Mesenchymal stem cell (in vitro differentiated cells and primary cell): ENCODE results near the gene GLTP.
A peak's percentile ranks its signal among the peaks of the same experiment; 100 is the strongest.

Source experiments
- DNase-seq: peaks from one replicate; pipeline ENCODE4 v3.0.0-alpha.2; 2013
- H2AFZ ChIP-seq: one replicate; pipeline ENCODE4 v1.6.1; 2013; ENCODE audit warnings: low read depth, mild to moderate bottlenecking, control low read depth, inconsistent platforms, low read length, moderate library complexity
- H2AK5ac ChIP-seq: 2 replicates; pipeline ENCODE4 v1.6.1; 2013; ENCODE audit warnings: low read length, moderate library complexity, mild to moderate bottlenecking, inconsistent platforms; ENCODE audit not compliant: severe bottlenecking
- H2BK120ac ChIP-seq: one replicate; pipeline ENCODE4 v1.6.1; 2013; ENCODE audit warnings: low read depth, mild to moderate bottlenecking, inconsistent platforms, low read length, moderate library complexity
- H2BK12ac ChIP-seq, 2 experiments: one replicate each; pipeline ENCODE4 v1.6.1; 2013; ENCODE audit warnings: inconsistent platforms in 2 of 2, low read length in 2 of 2, mild to moderate bottlenecking in 2 of 2, moderate library complexity in 2 of 2, control low read depth in 1 of 2
- H2BK15ac ChIP-seq: one replicate; pipeline ENCODE4 v1.6.1; 2013; ENCODE audit warnings: mild to moderate bottlenecking, low read depth, inconsistent platforms; ENCODE audit not compliant: poor library complexity, severe bottlenecking
- H2BK5ac ChIP-seq: 2 replicates; pipeline ENCODE4 v1.6.1; 2013; ENCODE audit warnings: low read depth, mild to moderate bottlenecking, low read length, control low read depth, inconsistent platforms; ENCODE audit not compliant: poor library complexity, severe bottlenecking
- H3K14ac ChIP-seq, 2 experiments: one replicate each; pipeline ENCODE4 v1.6.1; 2013; ENCODE audit warnings: inconsistent platforms in 2 of 2, low read length in 2 of 2, control low read depth in 1 of 2, mild to moderate bottlenecking in 1 of 2, moderate library complexity in 1 of 2
- H3K18ac ChIP-seq, 2 experiments: one replicate each; pipeline ENCODE4 v1.6.1; 2013; ENCODE audit warnings: inconsistent platforms in 2 of 2, low read length in 2 of 2, control low read depth in 1 of 2, low read depth in 1 of 2, mild to moderate bottlenecking in 1 of 2
- H3K23ac ChIP-seq, 2 experiments: one replicate each; pipeline ENCODE4 v1.6.1; 2013; ENCODE audit warnings: inconsistent platforms in 2 of 2, low read length in 2 of 2, mild to moderate bottlenecking in 2 of 2, moderate library complexity in 2 of 2, control low read depth in 1 of 2
- H3K27ac ChIP-seq: 2 replicates; pipeline ENCODE4 v1.5.1; 2013; ENCODE audit warnings: mild to moderate bottlenecking, moderate library complexity, low read length, control low read depth, inconsistent platforms; ENCODE audit not compliant: poor library complexity, severe bottlenecking
- H3K27me3 ChIP-seq, 2 experiments: 2 replicates each; pipeline versions ENCODE4 v1.6.1 to v1.7.0; 2013; ENCODE audit warnings: low read length in 2 of 2, mild to moderate bottlenecking in 2 of 2, moderate library complexity in 2 of 2, control low read depth in 1 of 2, inconsistent platforms in 1 of 2; ENCODE audit not compliant: control insufficient read depth in 1 of 2, insufficient read depth in 1 of 2
- H3K36me3 ChIP-seq, 2 experiments: 2 replicates each; pipeline versions ENCODE4 v1.6.1 to v1.7.0; 2013; ENCODE audit warnings: low read length in 2 of 2, control low read depth in 1 of 2, inconsistent platforms in 1 of 2, low read depth in 1 of 2, mild to moderate bottlenecking in 1 of 2; ENCODE audit not compliant: insufficient read depth in 2 of 2, control insufficient read depth in 1 of 2
- H3K4ac ChIP-seq, 2 experiments: one replicate each; pipeline ENCODE4 v1.6.1; 2013; ENCODE audit warnings: inconsistent platforms in 2 of 2, low read length in 2 of 2, mild to moderate bottlenecking in 2 of 2, moderate library complexity in 2 of 2, control low read depth in 1 of 2, low read depth in 1 of 2
- H3K4me1 ChIP-seq: 2 replicates; pipeline ENCODE4 v1.6.1; 2013; ENCODE audit warnings: low read depth, low read length, control low read depth; ENCODE audit not compliant: control insufficient read depth, insufficient read depth
- H3K4me2 ChIP-seq: 2 replicates; pipeline ENCODE4 v1.6.1; 2013; ENCODE audit warnings: low read length, mild to moderate bottlenecking, inconsistent platforms; ENCODE audit not compliant: poor library complexity, severe bottlenecking
- H3K4me3 ChIP-seq, 2 experiments: 2 replicates each; pipeline versions ENCODE4 v1.5.1 to v1.7.0; 2013; ENCODE audit warnings: low read length in 2 of 2, mild to moderate bottlenecking in 2 of 2, control low read depth in 1 of 2, low read depth in 1 of 2; ENCODE audit not compliant: insufficient read depth in 1 of 2
- H3K79me1 ChIP-seq: replicated peaks from 2 replicates; pipeline ENCODE4 v1.6.1; 2013; ENCODE audit warnings: mild to moderate bottlenecking, control low read depth, low read length, inconsistent platforms; ENCODE audit not compliant: poor library complexity, severe bottlenecking
- H3K9ac ChIP-seq: 2 replicates; pipeline ENCODE4 v1.7.0; 2013; ENCODE audit warnings: mild to moderate bottlenecking, low read length, moderate library complexity
- H3K9me3 ChIP-seq: 2 replicates; pipeline ENCODE4 v1.7.0; 2013; ENCODE audit warnings: mild to moderate bottlenecking, low read length; ENCODE audit not compliant: control insufficient read depth
- H4K8ac ChIP-seq: one replicate; pipeline ENCODE4 v1.6.1; 2013; ENCODE audit warnings: inconsistent platforms, mild to moderate bottlenecking, low read length, moderate library complexity
- H4K91ac ChIP-seq: one replicate; pipeline ENCODE4 v1.6.1; 2013; ENCODE audit warnings: mild to moderate bottlenecking, low read length, inconsistent platforms
- WGBS: methylation state at CpG from one replicate; pipeline ENCODE4 v1.1.7; 2013; ENCODE audit warnings: mixed read lengths; 5-methylcytosine and 5-hydroxymethylcytosine counted together

GLTP gene

GRCh38 chr12:109910969-109911348, 30.6 kb upstream of the GLTP start:
- Histone ChIP-seq H2AK5ac (no peak overlapping the region), H2BK120ac (no peak overlapping the region), H3K9me3 (no peaks in the 10 kb centered on the region), H3K79me1 (peaks cover 2% of the 10 kb centered on the region), H4K8ac (no peak overlapping the region), H4K91ac (no peak overlapping the region), H2BK5ac (no peak overlapping the region), H3K9ac (no peak overlapping the region), H2BK12ac (no peak overlapping the region), H2BK15ac (no peak overlapping the region), H3K4me1 (peaks cover 1% of the 10 kb centered on the region), H3K14ac (no peak overlapping the region), H3K27ac (no peak overlapping the region), H3K36me3 (peaks cover 65 to 98% of the 10 kb centered on the region in 2 experiments), H2AFZ (no peak overlapping the region), H3K4me2 (no peak overlapping the region), H3K4me3 (no peak overlapping the region), H3K4ac (no peak overlapping the region), H3K18ac (no peak overlapping the region), H3K23ac (no peak overlapping the region), H3K27me3 (no peaks in the 10 kb centered on the region)
- DNase-seq: peak; percentile 28
- 65% methylated on average over 12 of the region's 12 CpGs for WGBS

GRCh38 chr12:109910254-109910968, 30.1 kb upstream of the GLTP start:
- H3K27ac ChIP-seq: no peak overlapping the region
- H2BK5ac ChIP-seq: no peak overlapping the region
- H3K4me2 ChIP-seq: no peak overlapping the region
- H2BK120ac ChIP-seq: no peak overlapping the region
- no peak overlapping the region for H4K8ac ChIP-seq
- no peak overlapping the region for H2BK15ac ChIP-seq
- H3K27me3 ChIP-seq: no peaks in the 10 kb centered on the region
- no peak overlapping the region for H3K4me3 ChIP-seq
- H3K4ac ChIP-seq: no peak overlapping the region
- H3K9me3 ChIP-seq: no peaks in the 10 kb centered on the region
- H2AFZ ChIP-seq: no peak overlapping the region
- WGBS: 92% methylated on average over 7 of the region's 8 CpGs
- no peak overlapping the region for H2AK5ac ChIP-seq
- H3K23ac ChIP-seq: no peak overlapping the region
- no peak overlapping the region for H2BK12ac ChIP-seq
- peaks cover 63 to 98% of the 10 kb centered on the region in 2 experiments for H3K36me3 ChIP-seq
- H4K91ac ChIP-seq: no peak overlapping the region
- H3K79me1 ChIP-seq: peaks cover 2% of the 10 kb centered on the region
- H3K14ac ChIP-seq: no peak overlapping the region
- no peak for DNase-seq
- H3K9ac ChIP-seq: no peak overlapping the region
- peaks cover 1% of the 10 kb centered on the region for H3K4me1 ChIP-seq
- H3K18ac ChIP-seq: no peak overlapping the region

GRCh38 chr12:109905301-109905700, 25.0 kb upstream of the GLTP start:
- H3K14ac ChIP-seq: no peak overlapping the region
- H3K36me3 ChIP-seq: peaks cover 55 to 76% of the 10 kb centered on the region in 2 experiments
- no peak overlapping the region for H3K4ac ChIP-seq
- no peak for DNase-seq
- H3K79me1 ChIP-seq: peaks cover 13% of the 10 kb centered on the region
- H3K27me3 ChIP-seq: no peaks in the 10 kb centered on the region
- WGBS: 94% methylated on average over 10 of the region's 10 CpGs
- H2AFZ ChIP-seq: peak overlapping the region; percentile 62
- no peak overlapping the region for H3K18ac ChIP-seq
- H3K27ac ChIP-seq: no peak overlapping the region
- no peak overlapping the region for H2BK5ac ChIP-seq
- H2BK120ac ChIP-seq: no peak overlapping the region
- H2BK12ac ChIP-seq: no peak overlapping the region
- H3K4me3 ChIP-seq: no peak overlapping the region
- no peak overlapping the region for H4K91ac ChIP-seq
- no peak overlapping the region for H3K4me2 ChIP-seq
- no peak overlapping the region for H3K9ac ChIP-seq
- no peak overlapping the region for H4K8ac ChIP-seq
- H2AK5ac ChIP-seq: no peak overlapping the region
- H3K4me1 ChIP-seq: peaks cover 3% of the 10 kb centered on the region
- H2BK15ac ChIP-seq: no peak overlapping the region
- H3K9me3 ChIP-seq: no peaks in the 10 kb centered on the region
- no peak overlapping the region for H3K23ac ChIP-seq

- DNase-seq: no peak
- no peak overlapping the region for H4K91ac ChIP-seq
- H2BK12ac ChIP-seq: no peak overlapping the region
- H3K23ac ChIP-seq: peak overlapping the region in 1 of 2 experiments; percentile 89
- no peak overlapping the region for H2AFZ ChIP-seq
- H3K36me3 ChIP-seq: peaks cover 44 to 53% of the 10 kb centered on the region in 2 experiments
- H2AK5ac ChIP-seq: no peak overlapping the region
- H3K9me3 ChIP-seq: no peaks in the 10 kb centered on the region
- 90% methylated on average over 15 of the region's 15 CpGs for WGBS
- H3K27ac ChIP-seq: no peak overlapping the region
- no peaks in the 10 kb centered on the region for H3K27me3 ChIP-seq
- H3K79me1 ChIP-seq: peaks cover 15% of the 10 kb centered on the region
- H3K14ac ChIP-seq: no peak overlapping the region
- H2BK5ac ChIP-seq: no peak overlapping the region
- H3K9ac ChIP-seq: peak overlapping the region; percentile 4
- H3K4ac ChIP-seq: no peak overlapping the region
- no peak overlapping the region for H3K4me3 ChIP-seq
- H3K18ac ChIP-seq: no peak overlapping the region
- H2BK15ac ChIP-seq: no peak overlapping the region
- no peak overlapping the region for H2BK120ac ChIP-seq
- peaks cover 4% of the 10 kb centered on the region for H3K4me1 ChIP-seq
- H3K4me2 ChIP-seq: no peak overlapping the region
- H4K8ac ChIP-seq: no peak overlapping the region
Observed at GRCh38 chr12:109902891-109903418, 22.6 kb upstream of the GLTP start.
